ENCODE results near the gene NPFF. TPM values are rescaled to one million over a fixed set of nuclear protein-coding genes. Genes with fewer than 3 reads are reported as not detected.

Gene NPFF
- polyA plus RNA-seq, 10 donors, result 0.28 to 1.7 (median 1.0) TPM; not detected in 5

- no peak for DNase-seq
Observed at GRCh38 chr12:53478865-53479264, 28.4 kb downstream of the NPFF start.

GRCh38 chr12:53476769-53477209 is 30.5 kb downstream of the NPFF start:
- DNase-seq, result no peak

GRCh38 chr12:53474819-53475218 is 32.5 kb downstream of the NPFF start:
- no peak for DNase-seq

GRCh38 chr12:53474077-53474476 is 33.2 kb downstream of the NPFF start:
- no peak for DNase-seq

GRCh38 chr12:53472056-53472582 is 35.2 kb downstream of the NPFF start:
- no peak for DNase-seq

- no peak for DNase-seq
Observed at GRCh38 chr12:53468282-53468681, 39.0 kb downstream of the NPFF start.

- DNase-seq, result no peak
Observed at GRCh38 chr12:53467880-53468279, 39.4 kb downstream of the NPFF start.

- DNase-seq, result no peak
Observed at GRCh38 chr12:53467082-53467481, 40.2 kb downstream of the NPFF start.

GRCh38 chr12:53466640-53467039 is 40.6 kb downstream of the NPFF start:
- DNase-seq, result no peak

- DNase-seq, result no peak
Observed at GRCh38 chr12:53465679-53466078, 41.6 kb downstream of the NPFF start.

- no peak for DNase-seq
Observed at GRCh38 chr12:53464685-53465418, 42.4 kb downstream of the NPFF start.

GRCh38 chr12:53463802-53464560 is 43.3 kb downstream of the NPFF start:
- no peak for DNase-seq

GRCh38 chr12:53462935-53463334 is 44.3 kb downstream of the NPFF start:
- no peak for DNase-seq

- no peak for DNase-seq
Observed at GRCh38 chr12:53461591-53461990, 45.7 kb downstream of the NPFF start.

- no peak for DNase-seq
Observed at GRCh38 chr12:53461059-53461458, 46.2 kb downstream of the NPFF start.

- DNase-seq, result no peak
Observed at GRCh38 chr12:53459097-53459496, 48.2 kb downstream of the NPFF start.

Other genes with a start within 250 kb of the NPFF start
- gene ESPL1, start 239.2 kb downstream of the NPFF start, polyA plus RNA-seq (ENCODE audit: insufficient read length in 10 of 10), result 1 to 10 TPM; 3.6 to 8.6 (median 5.2) TPM
- 100 to 1,000 TPM; 481 to 551 (median 501) TPM for gene PFDN5, start 211.9 kb downstream of the NPFF start, polyA plus RNA-seq (ENCODE audit: insufficient read length in 10 of 10)
- 10 to 100 TPM; 30.5 to 40.3 (median 33.3) TPM for gene MYG1, start 207.8 kb downstream of the NPFF start, polyA plus RNA-seq (ENCODE audit: insufficient read length in 10 of 10)
- 10 to 100 TPM; 44.1 to 68.4 (median 49.4) TPM for gene AAAS, start 185.9 kb downstream of the NPFF start, polyA plus RNA-seq (ENCODE audit: insufficient read length in 10 of 10)
- gene SP7, start 171.1 kb downstream of the NPFF start, polyA plus RNA-seq (ENCODE audit: insufficient read length in 10 of 10), result under 1 TPM in 5 of 10 donors, not detected in 5; 0.10 to 0.22 (median 0.20) TPM
- gene SP1, start 127.3 kb downstream of the NPFF start, polyA plus RNA-seq (ENCODE audit: insufficient read length in 10 of 10), result 10 to 100 TPM; 31.0 to 46.7 (median 40.0) TPM
- gene AMHR2, start 83.6 kb downstream of the NPFF start, polyA plus RNA-seq (ENCODE audit: insufficient read length in 10 of 10), result under 1 TPM in 2 of 10 donors, not detected in 8; 0.28 to 0.60 TPM
- gene PRR13, start 65.8 kb downstream of the NPFF start, polyA plus RNA-seq (ENCODE audit: insufficient read length in 10 of 10), result 10 to 100 TPM; 39.2 to 58.4 (median 49.0) TPM
- gene PCBP2, start 55.4 kb downstream of the NPFF start, polyA plus RNA-seq (ENCODE audit: insufficient read length in 10 of 10), result 100 to 1,000 TPM; 505 to 651 (median 595) TPM
- gene MAP3K12, start 8.0 kb downstream of the NPFF start, polyA plus RNA-seq (ENCODE audit: insufficient read length in 10 of 10), result 10 to 100 TPM; 10.1 to 25.7 (median 13.5) TPM
- gene TARBP2, start 6.2 kb downstream of the NPFF start, polyA plus RNA-seq (ENCODE audit: insufficient read length in 10 of 10), result 10 to 100 TPM; 18.7 to 30.2 (median 22.3) TPM
- 10 to 100 TPM; 36.2 to 61.9 (median 49.5) TPM for gene ATF7, start 118.9 kb upstream of the NPFF start, polyA plus RNA-seq (ENCODE audit: insufficient read length in 10 of 10)
- 100 to 1,000 TPM; 605 to 778 (median 729) TPM for gene ATP5MC2, start 168.6 kb upstream of the NPFF start, polyA plus RNA-seq (ENCODE audit: insufficient read length in 10 of 10)
- gene CALCOCO1, start 220.0 kb upstream of the NPFF start, polyA plus RNA-seq (ENCODE audit: insufficient read length in 10 of 10), result 10 to 100 TPM; 63.6 to 99.1 (median 79.6) TPM
- not detected for gene CISTR, start 244.5 kb upstream of the NPFF start, polyA plus RNA-seq (ENCODE audit: insufficient read length in 10 of 10)